Fibroblast of upper back skin (primary cell): ENCODE data around the gene GNG4.

Experiments used
- DNase-seq: peaks from one replicate; pipeline ENCODE4 v3.0.0-alpha.2; 2013

GNG4 gene

GRCh38 chr1:235525314-235525713, 124.3 kb downstream of the GNG4 start:
- DNase-seq = no peak

DNA sequence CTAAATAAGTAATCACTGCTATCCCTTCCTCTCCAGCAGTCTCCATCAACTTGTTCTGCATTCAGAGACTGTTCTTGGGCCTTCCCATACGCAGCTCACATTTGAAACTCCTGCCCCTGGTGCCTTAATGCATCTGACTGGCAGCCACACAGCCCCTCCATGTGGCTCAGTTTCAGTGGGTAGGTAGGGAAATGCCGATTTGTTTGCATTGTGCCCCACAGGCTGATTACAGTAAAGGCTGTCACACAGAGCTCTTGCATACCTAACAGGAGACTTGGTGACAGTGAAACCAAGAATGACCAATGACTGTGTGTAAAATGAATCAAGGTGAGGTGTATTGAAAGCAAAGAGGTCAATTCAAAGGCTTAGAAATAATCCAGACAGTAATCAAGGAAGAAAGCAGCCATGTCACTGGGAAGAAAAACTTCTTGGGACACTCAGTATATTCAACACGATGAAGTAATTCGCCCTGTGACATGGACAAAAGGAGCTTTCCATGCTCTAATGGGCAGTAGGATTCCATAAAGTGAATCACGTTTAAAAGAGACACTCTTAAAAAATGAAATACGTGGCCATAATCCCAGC, 132.6 kb downstream of the GNG4 start:
- no peak for DNase-seq

DNA sequence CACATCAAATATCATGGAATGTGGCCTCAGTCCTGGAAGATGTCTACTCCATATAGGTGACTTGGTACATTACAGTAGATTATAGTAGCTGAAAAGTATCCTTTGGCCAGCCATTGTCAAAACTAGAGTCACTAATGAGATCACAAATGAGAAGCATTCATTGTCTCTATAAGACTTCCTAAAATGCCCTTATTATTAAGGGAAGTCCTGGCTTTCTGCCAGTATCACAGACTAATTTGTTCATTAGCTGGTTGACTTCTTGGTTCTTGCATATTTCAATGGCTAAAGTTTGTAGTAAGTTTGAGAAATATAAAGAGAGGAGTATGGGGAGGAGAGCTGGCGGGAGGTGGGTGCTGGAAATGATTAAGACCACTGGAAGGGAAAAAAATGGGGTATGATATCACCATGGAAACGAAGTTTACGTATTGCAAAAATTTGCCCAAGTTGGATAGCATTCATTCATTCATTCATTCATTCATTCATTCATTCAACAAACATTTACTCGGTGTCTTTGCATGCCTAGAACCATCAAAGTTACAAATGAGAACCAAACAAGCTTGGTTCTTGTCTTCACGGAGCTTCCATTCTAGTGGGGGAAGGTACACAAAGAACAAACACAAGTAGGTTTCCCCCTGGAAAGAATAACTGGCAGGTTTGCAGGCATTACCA, 133.6 kb downstream of the GNG4 start:
- no peak for DNase-seq

- DNase-seq = peak; percentile 79
These were observed 135.9 kb downstream of the GNG4 start for GRCh38 chr1:235513495-235514366.

DNA sequence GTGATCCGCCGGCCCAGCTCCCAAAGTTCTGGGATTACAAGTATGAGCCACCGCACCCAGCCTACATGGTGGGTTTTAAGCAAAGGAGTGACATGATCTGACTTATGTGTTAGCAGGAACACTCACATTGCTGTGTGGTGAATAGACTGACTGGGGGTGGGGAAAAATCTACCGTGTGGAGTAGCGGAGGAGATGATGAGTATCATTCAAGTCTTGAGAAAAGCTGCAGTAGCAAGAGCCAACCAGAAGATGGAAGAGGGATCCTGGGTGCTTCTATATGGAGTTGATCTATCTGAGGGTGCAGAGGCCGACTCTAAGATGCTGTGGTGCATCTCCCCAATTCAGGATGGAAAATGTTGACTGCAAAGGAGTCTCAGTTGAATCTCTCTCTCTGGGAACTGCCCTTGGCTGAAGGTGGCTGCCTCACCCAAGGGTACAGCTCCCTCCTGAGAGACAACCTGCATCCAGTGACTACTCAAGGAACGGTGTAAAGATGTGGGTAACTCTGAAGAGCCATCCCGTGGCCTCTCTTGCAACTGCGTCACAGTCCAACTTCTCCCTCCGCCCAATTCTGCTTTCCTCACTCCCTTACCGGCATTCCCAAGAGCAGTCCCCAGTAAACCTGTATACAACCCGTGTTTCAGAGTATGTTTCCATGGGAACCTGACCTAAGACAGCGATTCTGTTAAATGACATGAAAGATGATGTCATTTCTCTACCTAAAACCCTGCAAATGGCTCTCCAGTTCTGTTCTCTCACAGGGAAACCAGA, 137.9 kb downstream of the GNG4 start:
- peak; percentile 62 for DNase-seq

GRCh38 chr1:235510823-235511222, 138.8 kb downstream of the GNG4 start:
- DNase-seq = no peak

DNA sequence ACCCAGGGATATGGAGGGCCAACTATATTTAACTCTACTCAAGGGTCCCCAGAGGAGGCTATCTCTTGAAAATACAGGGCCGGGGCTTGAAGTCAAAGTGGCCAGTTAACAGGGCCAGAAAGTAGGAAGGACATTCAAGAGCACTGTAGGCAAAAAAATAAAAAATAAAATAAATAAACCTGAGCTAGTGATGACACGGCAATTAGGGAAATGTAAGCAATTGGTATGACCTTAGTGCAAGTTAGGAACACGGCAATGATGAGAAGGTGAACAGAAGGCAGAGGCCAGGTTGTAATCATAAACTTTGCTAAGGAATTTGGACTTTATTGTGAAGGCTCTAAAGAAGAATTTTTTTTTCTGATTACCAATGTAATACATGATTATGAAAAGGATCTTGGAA, 142.0 kb downstream of the GNG4 start:
- no peak for DNase-seq

DNA sequence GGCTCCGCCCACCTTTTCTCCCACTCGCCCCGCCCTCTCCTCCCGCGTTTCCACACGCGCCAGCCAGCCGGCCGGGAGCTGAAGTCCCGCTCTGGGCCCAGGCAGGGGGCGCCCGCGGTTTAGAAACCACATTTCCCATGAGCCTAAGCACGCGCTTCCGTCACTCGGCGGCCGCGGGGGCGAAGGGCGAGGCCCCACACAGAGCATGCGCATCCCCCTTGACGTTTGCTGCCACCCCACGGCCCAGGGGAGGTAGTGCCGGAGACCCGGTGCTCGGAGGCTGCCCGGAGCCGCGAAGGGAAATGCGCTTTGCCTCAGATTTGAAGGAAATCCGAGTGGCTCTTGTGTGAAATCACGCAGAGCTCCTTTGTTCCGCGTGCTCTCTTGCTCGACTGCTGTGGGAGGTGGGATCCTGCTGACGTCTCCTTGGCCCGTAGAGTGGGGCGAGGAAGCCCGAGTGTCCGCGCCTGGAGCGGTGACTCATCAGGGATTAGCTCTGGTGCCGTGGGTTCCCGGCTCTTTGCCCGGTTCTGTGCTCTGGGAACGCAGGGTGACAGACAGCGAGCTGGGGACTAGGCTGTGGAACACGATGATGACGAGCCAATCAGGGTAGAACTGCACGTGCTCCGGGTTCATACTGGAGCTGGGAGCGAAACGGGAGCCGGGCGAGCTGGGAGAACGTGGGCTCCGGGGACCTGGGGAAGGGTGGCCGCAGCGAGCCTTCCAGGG, 144.9 kb downstream of the GNG4 start:
- DNase-seq = peak; percentile 99

DNA sequence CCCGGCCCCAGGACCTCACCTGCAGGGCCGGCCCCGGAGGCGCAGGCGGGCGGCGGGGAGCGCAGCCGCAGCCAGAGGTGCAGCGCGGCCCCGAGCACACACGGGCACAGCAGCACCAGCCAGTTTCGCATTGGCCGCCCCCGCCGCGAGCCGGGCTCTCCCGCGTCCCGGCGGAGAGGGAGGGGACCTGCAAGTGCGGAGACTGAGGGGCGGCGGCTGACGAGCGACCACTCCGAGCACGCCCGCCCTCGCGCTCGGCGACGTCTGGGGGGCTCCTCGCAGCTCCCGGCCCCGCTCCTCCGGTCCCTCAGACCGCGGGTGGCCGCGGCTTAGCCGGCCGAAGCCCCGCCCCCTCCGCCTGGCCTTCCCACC, 145.5 kb downstream of the GNG4 start, which contains the start of gene B3GALNT2:
Gene B3GALNT2 (minus strand): TSS at position 331 of the 372 bp plus-strand sequence. CDS start 200 bp downstream, at position 131.
- DNase-seq = no peak

DNA sequence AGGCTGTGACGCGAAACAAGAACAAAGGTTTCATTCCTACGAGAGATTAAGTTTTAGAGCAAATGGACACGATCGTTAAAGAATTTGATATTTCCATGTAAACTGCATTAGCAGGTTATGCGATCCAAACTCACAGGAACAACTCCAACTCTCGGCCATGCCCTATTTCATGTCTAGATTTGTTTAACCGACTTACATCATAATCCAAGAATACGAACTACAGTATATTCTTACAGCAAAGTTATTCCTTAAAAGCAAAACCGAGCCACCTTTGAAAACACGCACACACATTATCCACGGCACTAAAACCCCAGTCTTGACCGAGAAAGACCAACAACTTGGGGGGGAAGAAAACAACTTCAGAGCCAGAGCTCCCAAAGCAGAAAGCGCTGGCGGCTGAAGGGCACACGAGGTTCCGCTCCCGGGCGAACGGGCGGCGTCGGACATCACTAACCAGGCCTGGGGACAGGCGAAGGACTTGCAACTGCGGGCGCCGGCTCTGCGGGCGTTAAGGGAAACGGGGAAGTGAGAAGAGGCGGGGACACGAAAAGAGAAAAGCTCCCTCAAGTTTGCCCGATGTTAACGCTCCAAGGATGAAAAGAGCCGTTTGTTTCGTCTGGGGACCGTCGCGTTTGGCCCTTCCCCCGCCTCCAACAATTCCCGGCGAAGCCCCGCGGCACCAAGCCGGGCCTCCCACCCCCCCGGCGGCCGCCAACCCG, 146.0 kb downstream of the GNG4 start:
- DNase-seq = peak; percentile 38

GRCh38 chr1:235502601-235503402, 146.8 kb downstream of the GNG4 start:
- no peak for DNase-seq

GRCh38 chr1:235500971-235501540, 148.5 kb downstream of the GNG4 start:
- DNase-seq = peak; percentile 34
